HepG2 (cell line): ENCODE data around the gene S100A9. TPM values are rescaled to one million over a fixed set of nuclear protein-coding genes. Genes with fewer than 3 reads are reported as not detected.

Source experiments
- ATAC-seq: fragments of 200-7000 bp; cut with Tn5 transposase; 3 replicates; pipeline ENCODE4 v1.9.1; 2020; ENCODE audit warnings: mild to moderate bottlenecking, moderate library complexity
- BruUV-seq: library from RNA; stranded (reverse); fragments of 400-500 nt; replicated peaks from 2 replicates; lab custom pipeline; 2021; lab: Mats Ljungman, UMichigan
- CTCF ChIA-PET: fragments of 300-600 bp; formaldehyde crosslinking; extraction: SDS; loops from one replicate; lab custom pipeline; 2021; ENCODE audit warnings: low total read pairs, inconsistent platforms, low intra/inter-chr PET ratio; lab: Yijun Ruan, JAX
- POLR2A ChIA-PET: fragments of 350-600 bp; sonication (Branson Sonifier 250); formaldehyde crosslinking; loops from one replicate; lab custom pipeline; 2020; ENCODE audit warnings: antibody characterized with exemption, inconsistent platforms; lab: Yijun Ruan, JAX
- DNase-seq: peaks from one replicate; pipeline ENCODE4 v3.0.0-alpha.2; 2015; ENCODE audit warnings: low spot score
- FAIRE-seq: peaks from 3 replicates; lab custom pipeline; 2011; peaks lifted over from hg19 to GRCh38; lab: Jason Lieb, UNC
- H2AFZ ChIP-seq: one replicate; pipeline ENCODE4 v1.6.1; 2011; ENCODE audit warnings: low read length, inconsistent platforms
- H3K27ac ChIP-seq: fragments of 300-600 bp; 3 replicates; pipeline ENCODE4 v1.8.0; 2011; ENCODE audit warnings: mixed run types, mild to moderate bottlenecking, mixed read lengths, low read length, inconsistent platforms; ENCODE audit not compliant: insufficient read depth; ENCODE audit errors: extremely low read length
- H3K27me3 ChIP-seq, 2 experiments: fragments of 200-600 bp in 1 of 2; 2 replicates in 1 of 2; 3 replicates in 1 of 2; pipeline versions ENCODE4 v1.6.0 to v1.8.0; 2011; ENCODE audit warnings: low read length in 2 of 2, mild to moderate bottlenecking in 2 of 2, moderate library complexity in 2 of 2, inconsistent platforms in 1 of 2; ENCODE audit not compliant: insufficient read depth in 2 of 2, control insufficient read depth in 1 of 2
- H3K36me3 ChIP-seq, 2 experiments: fragments of 200-600 bp in 1 of 2; replicated peaks in 1 of 2; 2 replicates in 1 of 2; 3 replicates in 1 of 2; pipeline versions ENCODE4 v1.5.1 to v1.8.0; 2011; ENCODE audit warnings: low read length in 2 of 2, inconsistent platforms in 1 of 2; ENCODE audit not compliant: insufficient read depth in 2 of 2, control insufficient read depth in 1 of 2
- H3K4me1 ChIP-seq: 2 replicates; pipeline ENCODE4 v1.5.1; 2012; ENCODE audit warnings: low read length, inconsistent platforms; ENCODE audit not compliant: insufficient read depth
- H3K4me2 ChIP-seq: 2 replicates; pipeline ENCODE4 v1.6.0; 2011; ENCODE audit warnings: low read depth, low read length, inconsistent platforms
- H3K4me3 ChIP-seq, 3 experiments: fragments of 200-600 bp in 1 of 3; sonication (generic), shearing (Covaris generic) in 1 of 3; replicated peaks in 1 of 3; 2 replicates each; pipeline ENCODE4 v1.5.1; 2011 to 2016; ENCODE audit warnings: low read length in 3 of 3, inconsistent platforms in 2 of 3, low read depth in 2 of 3, mild to moderate bottlenecking in 2 of 3, control low read depth in 1 of 3, mixed read lengths in 1 of 3; ENCODE audit not compliant: insufficient read depth in 1 of 3
- H3K79me2 ChIP-seq: one replicate; pipeline ENCODE4 v1.6.1; 2011; ENCODE audit warnings: low read length, inconsistent platforms; ENCODE audit not compliant: insufficient read depth
- H3K9ac ChIP-seq: 2 replicates; pipeline ENCODE4 v1.6.0; 2011; ENCODE audit warnings: mild to moderate bottlenecking, low read depth, low read length, inconsistent platforms; ENCODE audit not compliant: insufficient read depth
- H3K9me3 ChIP-seq: 2 replicates; pipeline ENCODE4 v1.5.1; 2012; ENCODE audit warnings: mild to moderate bottlenecking, low read length
- H4K20me1 ChIP-seq: 2 replicates; pipeline ENCODE4 v1.6.0; 2011; ENCODE audit warnings: inconsistent platforms, mild to moderate bottlenecking, low read length, moderate library complexity; ENCODE audit not compliant: insufficient read depth
- TBL1XR1 ChIP-seq: fragments of 150-350 bp; IDR thresholded peaks from 2 replicates; pipeline ENCODE4 v1.6.1; 2014; ENCODE audit warnings: borderline replicate concordance, low read length; ENCODE audit not compliant: partially characterized antibody
- ZFYVE20 ChIP-seq: sonication (generic); formaldehyde crosslinking; IDR thresholded peaks from 2 replicates; pipeline ENCODE4 v1.8.0; 2023; ENCODE audit warnings: low read depth, mild to moderate bottlenecking, moderate library complexity, missing genetic modification reagents, borderline replicate concordance
- ZNF644 ChIP-seq: IDR thresholded peaks from 2 replicates; pipeline ENCODE4 v1.6.1; 2016; ENCODE audit warnings: low read depth
- ZNF891 ChIP-seq: sonication (generic); formaldehyde crosslinking; IDR thresholded peaks from 2 replicates; pipeline ENCODE4 v1.5.0; 2020; ENCODE audit warnings: mild to moderate bottlenecking, missing genetic modification reagents
- WGBS: methylation state at CpG from one replicate; pipeline ENCODE4 v1.1.6; 2017; ENCODE audit warnings: low lambda C conversion rate; 5-methylcytosine and 5-hydroxymethylcytosine counted together
- in situ Hi-C: cut with HindIII; loops from 2 replicates; pipeline ENCODE4 v1.10.0; 2017; ENCODE audit warnings: low pct_unique_long_range_greater_than_20kb; ENCODE audit not compliant: extremely low pct_ligation_motif_present
- intact Hi-C: fragments of 100-400 bp; cut with micrococcal nuclease; formaldehyde crosslinking; loops from one replicate; pipeline ENCODE4 v1.10.0; 2022; ENCODE audit not compliant: unreplicated experiment
- polyA plus RNA-seq, 8 experiments: library from polyadenylated mRNA; depleted of rRNA in 3 of 8; stranded (reverse) in 7 of 8; unstranded in 1 of 8; fragments of >200 nt; fragmentation: Illumina TruSeq in 4 of 8; extraction: Trizol in 4 of 8; gene quantifications; 2 replicates each; pipeline versions ENCODE4 v1.2.1 to v1.2.3, GENCODE V29; 2011 to 2016; ENCODE audit warnings: low read depth in 4 of 8, missing spikeins in 1 of 8, mixed read lengths in 1 of 8; ENCODE audit not compliant: insufficient read depth in 1 of 8
- total RNA-seq, 5 experiments: library from RNA; depleted of rRNA; stranded (reverse); fragments of >200 nt; fragmentation: Illumina TruSeq; extraction: Trizol; gene quantifications; 2 replicates each; pipeline ENCODE4 v1.2.3, GENCODE V29; 2016; ENCODE audit warnings: low read depth in 1 of 5
- TF ChIP-seq, protein P1 (sequence below): sonication (generic); formaldehyde crosslinking; conservative IDR thresholded peaks from 2 replicates; pipeline ENCODE4 v1.8.0; 2022; ENCODE audit warnings: low read depth, missing genetic modification reagents
- TF ChIP-seq, protein P2 (sequence below): sonication (generic); formaldehyde crosslinking; IDR thresholded peaks from 2 replicates; pipeline ENCODE4 v1.4.0; 2020; ENCODE audit warnings: missing genetic modification reagents
- TF ChIP-seq, protein P3 (sequence below): sonication (generic); formaldehyde crosslinking; IDR thresholded peaks from 2 replicates; pipeline ENCODE4 v1.8.1; 2023; ENCODE audit warnings: mild to moderate bottlenecking, missing genetic modification reagents, borderline replicate concordance
- TF ChIP-seq, protein P4 (sequence below): sonication (generic); formaldehyde crosslinking; IDR thresholded peaks from 2 replicates; pipeline ENCODE4 v1.5.1; 2020; ENCODE audit warnings: mild to moderate bottlenecking, missing genetic modification reagents, borderline replicate concordance
- TF ChIP-seq, protein P5 (sequence below): sonication (generic); formaldehyde crosslinking; IDR thresholded peaks from 2 replicates; pipeline ENCODE4 v1.8.0; 2022; ENCODE audit warnings: missing genetic modification reagents, mild to moderate bottlenecking, borderline replicate concordance
- TF ChIP-seq, protein P6 (sequence below): sonication (generic); formaldehyde crosslinking; IDR thresholded peaks from 2 replicates; pipeline ENCODE4 v1.4.0; 2020; ENCODE audit warnings: missing genetic modification reagents
- TF ChIP-seq, protein P7 (sequence below): sonication (generic); formaldehyde crosslinking; IDR thresholded peaks from 2 replicates; pipeline ENCODE4 v1.8.0; 2022; ENCODE audit warnings: mild to moderate bottlenecking, missing genetic modification reagents; ENCODE audit not compliant: insufficient replicate concordance

The S100A9 gene
- total and polyA plus RNA-seq, 2 of the 13 experiments (the other 11 are each of a cell fraction or from before 2014, with no cell fraction given) = 0.31 to 0.69 TPM

DNA sequence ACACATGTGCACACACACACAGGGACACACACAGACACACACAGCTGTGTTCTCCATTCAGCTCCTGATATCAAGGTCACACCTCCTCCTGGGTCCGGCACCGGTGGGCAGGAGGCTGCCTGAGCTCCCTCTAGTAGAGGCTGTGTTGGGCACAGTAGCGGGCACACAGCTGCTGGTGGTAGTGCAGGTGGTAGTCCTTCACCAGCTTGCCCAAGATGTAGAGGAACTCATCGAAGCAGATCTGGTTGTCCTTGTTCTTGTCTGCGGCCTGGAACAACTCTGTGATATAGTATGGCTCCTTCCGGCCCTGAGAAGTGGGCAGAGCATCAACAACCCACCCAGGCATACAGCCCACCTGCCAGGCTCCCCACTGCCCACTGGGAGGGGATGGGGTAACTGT lies 38.8 kb downstream of the S100A9 start:
- H3K9ac ChIP-seq = no peak overlapping the region
- H3K27me3 ChIP-seq = peaks cover 1 to 53% of the 10 kb centered on the region in 2 experiments; a peak in 4 of 5 replicates
- no peak overlapping the region for H3K27ac ChIP-seq
- no peak overlapping the region for H3K4me2 ChIP-seq
- H4K20me1 ChIP-seq = no peaks in the 10 kb centered on the region
- DNase-seq = no peak
- POLR2A ChIA-PET = no interaction called here
- CTCF ChIA-PET = no interaction called here
- H3K4me3 ChIP-seq = no peak overlapping the region
- 0% methylated on average over 3 of the region's 6 CpGs for WGBS
- no peaks in the 10 kb centered on the region for H3K9me3 ChIP-seq
- H3K36me3 ChIP-seq = no peaks in the 10 kb centered on the region
- no peak for ATAC-seq
- H2AFZ ChIP-seq = no peak overlapping the region
- in situ Hi-C loops = no loop called here
- no peaks in the 10 kb centered on the region for H3K79me2 ChIP-seq
- BruUV-seq = no TSS peak
- intact Hi-C loops = loop anchor here (10.0 kb wide), 2 partner anchors 62 to 1002 kb away; no protein-coding TSS in a partner anchor
- no peaks in the 10 kb centered on the region for H3K4me1 ChIP-seq
- FAIRE-seq = no peak
- TF ChIP-seq, protein P1, sequence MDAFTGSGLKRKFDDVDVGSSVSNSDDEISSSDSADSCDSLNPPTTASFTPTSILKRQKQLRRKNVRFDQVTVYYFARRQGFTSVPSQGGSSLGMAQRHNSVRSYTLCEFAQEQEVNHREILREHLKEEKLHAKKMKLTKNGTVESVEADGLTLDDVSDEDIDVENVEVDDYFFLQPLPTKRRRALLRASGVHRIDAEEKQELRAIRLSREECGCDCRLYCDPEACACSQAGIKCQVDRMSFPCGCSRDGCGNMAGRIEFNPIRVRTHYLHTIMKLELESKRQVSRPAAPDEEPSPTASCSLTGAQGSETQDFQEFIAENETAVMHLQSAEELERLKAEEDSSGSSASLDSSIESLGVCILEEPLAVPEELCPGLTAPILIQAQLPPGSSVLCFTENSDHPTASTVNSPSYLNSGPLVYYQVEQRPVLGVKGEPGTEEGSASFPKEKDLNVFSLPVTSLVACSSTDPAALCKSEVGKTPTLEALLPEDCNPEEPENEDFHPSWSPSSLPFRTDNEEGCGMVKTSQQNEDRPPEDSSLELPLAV = no peak
- TF ChIP-seq, protein P2, sequence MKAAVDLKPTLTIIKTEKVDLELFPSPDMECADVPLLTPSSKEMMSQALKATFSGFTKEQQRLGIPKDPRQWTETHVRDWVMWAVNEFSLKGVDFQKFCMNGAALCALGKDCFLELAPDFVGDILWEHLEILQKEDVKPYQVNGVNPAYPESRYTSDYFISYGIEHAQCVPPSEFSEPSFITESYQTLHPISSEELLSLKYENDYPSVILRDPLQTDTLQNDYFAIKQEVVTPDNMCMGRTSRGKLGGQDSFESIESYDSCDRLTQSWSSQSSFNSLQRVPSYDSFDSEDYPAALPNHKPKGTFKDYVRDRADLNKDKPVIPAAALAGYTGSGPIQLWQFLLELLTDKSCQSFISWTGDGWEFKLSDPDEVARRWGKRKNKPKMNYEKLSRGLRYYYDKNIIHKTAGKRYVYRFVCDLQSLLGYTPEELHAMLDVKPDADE (CRISPR knock-in tag) = no peak
- TF ChIP-seq, protein P3, sequence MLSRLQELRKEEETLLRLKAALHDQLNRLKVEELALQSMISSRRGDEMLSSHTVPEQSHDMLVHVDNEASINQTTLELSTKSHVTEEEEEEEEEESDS (CRISPR knock-in tag) = no peak
- TF ChIP-seq ZNF891 (CRISPR knock-in tag) (no peak), TBL1XR1 (no peak), ZFYVE20 (no peak), ZNF644 (no peak)
- TF ChIP-seq, protein P4, sequence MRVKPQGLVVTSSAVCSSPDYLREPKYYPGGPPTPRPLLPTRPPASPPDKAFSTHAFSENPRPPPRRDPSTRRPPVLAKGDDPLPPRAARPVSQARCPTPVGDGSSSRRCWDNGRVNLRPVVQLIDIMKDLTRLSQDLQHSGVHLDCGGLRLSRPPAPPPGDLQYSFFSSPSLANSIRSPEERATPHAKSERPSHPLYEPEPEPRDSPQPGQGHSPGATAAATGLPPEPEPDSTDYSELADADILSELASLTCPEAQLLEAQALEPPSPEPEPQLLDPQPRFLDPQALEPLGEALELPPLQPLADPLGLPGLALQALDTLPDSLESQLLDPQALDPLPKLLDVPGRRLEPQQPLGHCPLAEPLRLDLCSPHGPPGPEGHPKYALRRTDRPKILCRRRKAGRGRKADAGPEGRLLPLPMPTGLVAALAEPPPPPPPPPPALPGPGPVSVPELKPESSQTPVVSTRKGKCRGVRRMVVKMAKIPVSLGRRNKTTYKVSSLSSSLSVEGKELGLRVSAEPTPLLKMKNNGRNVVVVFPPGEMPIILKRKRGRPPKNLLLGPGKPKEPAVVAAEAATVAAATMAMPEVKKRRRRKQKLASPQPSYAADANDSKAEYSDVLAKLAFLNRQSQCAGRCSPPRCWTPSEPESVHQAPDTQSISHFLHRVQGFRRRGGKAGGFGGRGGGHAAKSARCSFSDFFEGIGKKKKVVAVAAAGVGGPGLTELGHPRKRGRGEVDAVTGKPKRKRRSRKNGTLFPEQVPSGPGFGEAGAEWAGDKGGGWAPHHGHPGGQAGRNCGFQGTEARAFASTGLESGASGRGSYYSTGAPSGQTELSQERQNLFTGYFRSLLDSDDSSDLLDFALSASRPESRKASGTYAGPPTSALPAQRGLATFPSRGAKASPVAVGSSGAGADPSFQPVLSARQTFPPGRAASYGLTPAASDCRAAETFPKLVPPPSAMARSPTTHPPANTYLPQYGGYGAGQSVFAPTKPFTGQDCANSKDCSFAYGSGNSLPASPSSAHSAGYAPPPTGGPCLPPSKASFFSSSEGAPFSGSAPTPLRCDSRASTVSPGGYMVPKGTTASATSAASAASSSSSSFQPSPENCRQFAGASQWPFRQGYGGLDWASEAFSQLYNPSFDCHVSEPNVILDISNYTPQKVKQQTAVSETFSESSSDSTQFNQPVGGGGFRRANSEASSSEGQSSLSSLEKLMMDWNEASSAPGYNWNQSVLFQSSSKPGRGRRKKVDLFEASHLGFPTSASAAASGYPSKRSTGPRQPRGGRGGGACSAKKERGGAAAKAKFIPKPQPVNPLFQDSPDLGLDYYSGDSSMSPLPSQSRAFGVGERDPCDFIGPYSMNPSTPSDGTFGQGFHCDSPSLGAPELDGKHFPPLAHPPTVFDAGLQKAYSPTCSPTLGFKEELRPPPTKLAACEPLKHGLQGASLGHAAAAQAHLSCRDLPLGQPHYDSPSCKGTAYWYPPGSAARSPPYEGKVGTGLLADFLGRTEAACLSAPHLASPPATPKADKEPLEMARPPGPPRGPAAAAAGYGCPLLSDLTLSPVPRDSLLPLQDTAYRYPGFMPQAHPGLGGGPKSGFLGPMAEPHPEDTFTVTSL (CRISPR knock-in tag) = no peak
- TF ChIP-seq, protein P5, sequence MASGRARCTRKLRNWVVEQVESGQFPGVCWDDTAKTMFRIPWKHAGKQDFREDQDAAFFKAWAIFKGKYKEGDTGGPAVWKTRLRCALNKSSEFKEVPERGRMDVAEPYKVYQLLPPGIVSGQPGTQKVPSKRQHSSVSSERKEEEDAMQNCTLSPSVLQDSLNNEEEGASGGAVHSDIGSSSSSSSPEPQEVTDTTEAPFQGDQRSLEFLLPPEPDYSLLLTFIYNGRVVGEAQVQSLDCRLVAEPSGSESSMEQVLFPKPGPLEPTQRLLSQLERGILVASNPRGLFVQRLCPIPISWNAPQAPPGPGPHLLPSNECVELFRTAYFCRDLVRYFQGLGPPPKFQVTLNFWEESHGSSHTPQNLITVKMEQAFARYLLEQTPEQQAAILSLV (CRISPR knock-in tag) = no peak
- TF ChIP-seq, protein P6, sequence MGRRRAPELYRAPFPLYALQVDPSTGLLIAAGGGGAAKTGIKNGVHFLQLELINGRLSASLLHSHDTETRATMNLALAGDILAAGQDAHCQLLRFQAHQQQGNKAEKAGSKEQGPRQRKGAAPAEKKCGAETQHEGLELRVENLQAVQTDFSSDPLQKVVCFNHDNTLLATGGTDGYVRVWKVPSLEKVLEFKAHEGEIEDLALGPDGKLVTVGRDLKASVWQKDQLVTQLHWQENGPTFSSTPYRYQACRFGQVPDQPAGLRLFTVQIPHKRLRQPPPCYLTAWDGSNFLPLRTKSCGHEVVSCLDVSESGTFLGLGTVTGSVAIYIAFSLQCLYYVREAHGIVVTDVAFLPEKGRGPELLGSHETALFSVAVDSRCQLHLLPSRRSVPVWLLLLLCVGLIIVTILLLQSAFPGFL = no peak
- TF ChIP-seq, protein P7, sequence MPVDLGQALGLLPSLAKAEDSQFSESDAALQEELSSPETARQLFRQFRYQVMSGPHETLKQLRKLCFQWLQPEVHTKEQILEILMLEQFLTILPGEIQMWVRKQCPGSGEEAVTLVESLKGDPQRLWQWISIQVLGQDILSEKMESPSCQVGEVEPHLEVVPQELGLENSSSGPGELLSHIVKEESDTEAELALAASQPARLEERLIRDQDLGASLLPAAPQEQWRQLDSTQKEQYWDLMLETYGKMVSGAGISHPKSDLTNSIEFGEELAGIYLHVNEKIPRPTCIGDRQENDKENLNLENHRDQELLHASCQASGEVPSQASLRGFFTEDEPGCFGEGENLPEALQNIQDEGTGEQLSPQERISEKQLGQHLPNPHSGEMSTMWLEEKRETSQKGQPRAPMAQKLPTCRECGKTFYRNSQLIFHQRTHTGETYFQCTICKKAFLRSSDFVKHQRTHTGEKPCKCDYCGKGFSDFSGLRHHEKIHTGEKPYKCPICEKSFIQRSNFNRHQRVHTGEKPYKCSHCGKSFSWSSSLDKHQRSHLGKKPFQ (CRISPR knock-in tag) = no peak
